Loucy (cell line): ENCODE results near the gene PRKCZ.

Experiments
- H2AFZ ChIP-seq: fragments of 200-600 bp; sonication (generic); 2 replicates; pipeline ENCODE4 v1.6.0; 2016; ENCODE audit warnings: antibody characterized with exemption, mild to moderate bottlenecking, low read length, moderate library complexity
- H3F3A ChIP-seq: fragments of 200-600 bp; 2 replicates; pipeline ENCODE4 v1.6.0; 2016; ENCODE audit warnings: antibody characterized with exemption, low read depth, mild to moderate bottlenecking
- H3K27me3 ChIP-seq: fragments of 200-600 bp; sonication (generic); 2 replicates; pipeline ENCODE4 v1.6.1; 2014; ENCODE audit warnings: low read length, mild to moderate bottlenecking; ENCODE audit not compliant: insufficient read depth, poor library complexity, severe bottlenecking
- H3K36me3 ChIP-seq: fragments of 200-600 bp; sonication (generic); 2 replicates; pipeline ENCODE4 v1.6.1; 2016; ENCODE audit warnings: low read length; ENCODE audit not compliant: insufficient read depth
- H3K4me1 ChIP-seq: fragments of 200-600 bp; sonication (generic); 2 replicates; pipeline ENCODE4 v1.5.1; 2014; ENCODE audit warnings: low read length, mild to moderate bottlenecking; ENCODE audit not compliant: insufficient read depth, poor library complexity, severe bottlenecking
- H3K4me2 ChIP-seq: fragments of 200-600 bp; sonication (generic); 2 replicates; pipeline ENCODE4 v1.6.0; 2014; ENCODE audit warnings: antibody characterized with exemption, low read length, low read depth, mild to moderate bottlenecking; ENCODE audit not compliant: poor library complexity, severe bottlenecking
- H3K4me3 ChIP-seq: fragments of 200-600 bp; sonication (generic); 2 replicates; pipeline ENCODE4 v1.5.1; 2014; ENCODE audit warnings: low read length, mild to moderate bottlenecking, mixed read lengths; ENCODE audit not compliant: poor library complexity, severe bottlenecking
- H3K79me2 ChIP-seq: fragments of 200-600 bp; sonication (generic); 2 replicates; pipeline ENCODE4 v1.6.1; 2014; ENCODE audit warnings: low read length; ENCODE audit not compliant: insufficient read depth
- H3K9ac ChIP-seq: fragments of 200-600 bp; sonication (generic); 2 replicates; pipeline ENCODE4 v1.6.0; 2014; ENCODE audit warnings: mild to moderate bottlenecking, low read depth, low read length, moderate library complexity; ENCODE audit not compliant: poor library complexity, severe bottlenecking
- H3K9me2 ChIP-seq: fragments of 200-600 bp; sonication (generic); replicated peaks from 2 replicates; pipeline ENCODE4 v1.6.1; 2016; ENCODE audit warnings: low read depth, low read length, mixed read lengths
- H3K9me3 ChIP-seq: fragments of 200-600 bp; sonication (generic); 2 replicates; pipeline ENCODE4 v1.6.1; 2014; ENCODE audit warnings: mild to moderate bottlenecking, antibody characterized with exemption, low read length, low read depth; ENCODE audit not compliant: insufficient read depth
- H4K20me1 ChIP-seq: fragments of 200-600 bp; sonication (generic); 2 replicates; pipeline ENCODE4 v1.6.0; 2014; ENCODE audit warnings: antibody characterized with exemption, low read length, mild to moderate bottlenecking; ENCODE audit not compliant: insufficient read depth, poor library complexity, severe bottlenecking
- CTCF ChIP-seq: fragments of 200-600 bp; sonication (generic); conservative IDR thresholded peaks from 2 replicates; pipeline ENCODE4 v1.5.1; 2014; ENCODE audit warnings: mild to moderate bottlenecking, antibody characterized with exemption, low read length
- EZH2phosphoT487 ChIP-seq: fragments of 200-600 bp; IDR thresholded peaks from 2 replicates; pipeline ENCODE4 v1.6.1; 2018; ENCODE audit warnings: antibody characterized with exemption, mild to moderate bottlenecking, moderate library complexity, borderline replicate concordance

PRKCZ gene

GRCh38 chr1:2187619-2188018 lies 137.4 kb downstream of the PRKCZ start:
- Histone ChIP-seq H4K20me1 (peaks cover 8% of the 10 kb centered on the region), H2AFZ (no peak overlapping the region), H3K4me2 (no peak overlapping the region), H3K9me2 (no peaks in the 10 kb centered on the region), H3K9me3 (no peaks in the 10 kb centered on the region), H3K36me3 (no peaks in the 10 kb centered on the region), H3K4me3 (no peak overlapping the region), H3K27me3 (no peaks in the 10 kb centered on the region), H3K4me1 (peaks cover 9% of the 10 kb centered on the region), H3K79me2 (peaks cover 15% of the 10 kb centered on the region; the same call in 1 of the 2 replicates), H3F3A (no peaks in the 10 kb centered on the region), H3K9ac (no peak overlapping the region)
- TF ChIP-seq EZH2phosphoT487 (no peak), CTCF (no peak)

- TF ChIP-seq CTCF (no peak), EZH2phosphoT487 (no peak)
- Histone ChIP-seq H3K79me2 (peaks cover 22% of the 10 kb centered on the region), H3K4me3 (no peak overlapping the region), H3K36me3 (no peaks in the 10 kb centered on the region), H3K4me2 (no peak overlapping the region), H3K27me3 (no peaks in the 10 kb centered on the region), H3K4me1 (peaks cover 14% of the 10 kb centered on the region), H2AFZ (no peak overlapping the region), H3K9me3 (no peaks in the 10 kb centered on the region), H3F3A (no peaks in the 10 kb centered on the region), H3K9me2 (no peaks in the 10 kb centered on the region), H4K20me1 (peaks cover 8% of the 10 kb centered on the region), H3K9ac (no peak overlapping the region)
Measured at GRCh38 chr1:2188336-2188735, 138.1 kb downstream of the PRKCZ start.

- H3K9me2 ChIP-seq, result no peaks in the 10 kb centered on the region
- H3K4me2 ChIP-seq, result no peak overlapping the region
- H2AFZ ChIP-seq, result no peak overlapping the region
- H3K79me2 ChIP-seq, result peaks cover 30% of the 10 kb centered on the region
- no peaks in the 10 kb centered on the region for H3K27me3 ChIP-seq
- H3F3A ChIP-seq, result no peaks in the 10 kb centered on the region
- H4K20me1 ChIP-seq, result peaks cover 8% of the 10 kb centered on the region
- TF ChIP-seq EZH2phosphoT487, result no peak
- H3K9ac ChIP-seq, result no peak overlapping the region
- peaks cover 14% of the 10 kb centered on the region for H3K4me1 ChIP-seq
- no peaks in the 10 kb centered on the region for H3K9me3 ChIP-seq
- no peak overlapping the region for H3K4me3 ChIP-seq
- H3K36me3 ChIP-seq, result no peaks in the 10 kb centered on the region
Measured at GRCh38 chr1:2189459-2190425, 139.5 kb downstream of the PRKCZ start.
